ENCODE results near the gene SEC14L1.

SEC14L1 gene

GRCh38 chr17:77160091-77160874 is 19.5 kb downstream of the SEC14L1 start:
- DNase-seq (ENCODE audit: insufficient read length, low spot score): no peak

GRCh38 chr17:77160875-77161530 is 20.2 kb downstream of the SEC14L1 start:
- FAIRE-seq (no peak), DNase-seq (ENCODE audit: insufficient read length, low spot score) (no peak)

More at GRCh38 chr17:77160091-77160874, 19.5 kb downstream of the SEC14L1 start:
- FAIRE-seq: no peak

GRCh38 chr17:77161953-77162352 is 21.2 kb downstream of the SEC14L1 start:
- DNase-seq (ENCODE audit: insufficient read length, low spot score): no peak
- no peak for FAIRE-seq

- DNase-seq (ENCODE audit: insufficient read length, low spot score): no peak
- no peak for FAIRE-seq
Measured at GRCh38 chr17:77163001-77163400, 22.2 kb downstream of the SEC14L1 start.

GRCh38 chr17:77163511-77164280 is 22.9 kb downstream of the SEC14L1 start:
- no peak for DNase-seq (ENCODE audit: insufficient read length, low spot score)
- FAIRE-seq: no peak

- FAIRE-seq (no peak), DNase-seq (ENCODE audit: insufficient read length, low spot score) (no peak)
Measured at GRCh38 chr17:77164483-77165091, 23.8 kb downstream of the SEC14L1 start.

DNA sequence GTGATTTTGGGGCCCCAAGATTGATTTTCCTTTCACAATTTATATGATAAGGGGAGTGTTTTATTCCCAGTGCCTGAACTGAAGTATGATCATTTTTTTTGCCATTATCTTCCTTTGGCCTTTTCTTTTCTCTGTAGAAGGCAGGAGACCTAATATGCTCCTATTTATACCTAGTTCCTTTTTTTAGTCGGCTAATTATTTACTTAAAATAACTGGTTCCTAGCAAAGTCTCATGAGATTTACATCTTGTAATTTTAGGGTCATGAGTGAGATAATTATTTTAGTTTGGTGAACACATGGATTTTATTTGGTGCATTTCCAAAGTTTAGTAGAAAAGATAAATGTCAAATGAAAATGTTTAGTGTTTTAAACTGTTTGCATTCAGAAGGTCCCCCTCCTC is 24.8 kb downstream of the SEC14L1 start:
- no peak for FAIRE-seq
- no peak for DNase-seq (ENCODE audit: insufficient read length, low spot score)

DNA sequence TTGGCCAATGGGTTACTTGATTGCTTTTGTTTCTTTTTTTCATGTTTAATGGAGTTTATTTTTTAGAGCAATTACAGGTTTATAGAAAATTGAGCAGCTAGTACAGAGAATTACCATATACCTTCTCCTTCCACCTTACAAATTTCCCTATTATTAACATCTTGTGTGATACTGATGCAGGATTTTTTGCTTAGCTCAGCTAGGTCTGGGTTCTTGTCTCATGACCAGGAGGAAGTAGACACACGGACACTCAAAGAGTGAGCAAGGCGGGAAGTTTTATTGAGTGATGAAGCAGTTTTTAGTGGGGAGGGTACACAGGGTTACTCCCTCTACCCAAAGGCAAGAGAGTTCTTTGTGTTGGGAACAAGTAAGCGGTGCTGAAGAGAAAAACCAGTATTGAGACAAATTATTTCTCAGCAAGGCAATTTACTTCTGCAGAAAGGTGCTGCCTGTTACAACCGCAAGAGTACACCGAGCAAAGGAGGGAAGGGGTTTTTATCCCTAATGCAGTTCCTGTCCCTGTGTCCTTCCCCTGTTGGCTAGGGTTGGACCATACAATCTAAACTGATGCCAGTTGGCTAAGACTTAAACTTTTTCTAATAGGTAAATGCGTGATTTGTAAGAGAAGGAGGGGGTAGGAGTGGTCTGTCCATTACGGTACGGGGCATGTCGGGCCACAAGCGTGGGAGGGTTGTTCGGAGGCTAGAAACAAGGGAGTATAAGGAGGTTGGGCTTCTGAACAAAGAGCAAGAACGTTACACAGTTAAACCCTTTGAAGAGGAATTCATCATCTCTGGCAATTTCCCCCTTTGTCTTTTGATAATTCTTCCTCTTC is 26.9 kb downstream of the SEC14L1 start:
- DNase-seq (ENCODE audit: insufficient read length, low spot score): no peak
- no peak for FAIRE-seq

- DNase-seq (ENCODE audit: insufficient read length, low spot score): no peak
- no peak for FAIRE-seq
Measured at GRCh38 chr17:77173104-77173503, 32.3 kb downstream of the SEC14L1 start.

- DNase-seq (ENCODE audit: insufficient read length, low spot score): no peak
Measured at GRCh38 chr17:77174928-77175661, 34.3 kb downstream of the SEC14L1 start.

DNA sequence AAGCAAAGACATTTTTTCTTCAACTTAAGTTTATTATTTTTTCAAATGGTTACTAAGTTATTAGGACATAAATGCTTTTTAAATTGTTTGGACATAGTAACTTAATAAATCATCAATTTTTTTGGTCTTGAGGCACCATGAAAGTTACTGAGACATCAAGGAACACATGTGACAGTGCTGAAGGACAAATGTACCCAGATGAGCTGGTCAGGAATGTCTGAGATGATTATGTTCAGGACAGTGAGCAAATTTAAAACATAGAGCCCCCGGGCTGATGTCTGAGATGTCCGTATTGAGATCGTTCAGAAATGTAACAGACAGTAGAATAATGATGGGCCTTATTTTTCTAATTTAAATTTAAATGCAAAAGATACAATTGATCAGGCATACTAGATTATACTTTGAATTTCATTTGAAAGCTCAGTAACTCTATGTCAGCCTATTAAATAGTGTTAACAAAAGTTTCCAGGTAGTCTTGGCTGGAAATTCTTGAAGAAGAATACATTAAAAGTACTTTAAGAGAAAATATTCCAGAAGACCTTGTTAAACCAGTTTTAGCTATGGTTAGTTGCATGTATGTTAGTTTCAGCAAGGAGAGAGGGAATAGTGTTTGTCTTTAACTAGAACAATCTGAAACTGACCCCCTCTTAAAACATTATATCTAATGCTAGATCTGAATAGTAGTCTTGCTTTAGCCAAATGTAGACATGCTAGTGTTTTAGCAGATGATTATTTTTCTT is 36.4 kb downstream of the SEC14L1 start:
- FAIRE-seq (no peak), DNase-seq (ENCODE audit: insufficient read length, low spot score) (no peak)

More at GRCh38 chr17:77174928-77175661, 34.3 kb downstream of the SEC14L1 start:
- FAIRE-seq: no peak

GRCh38 chr17:77178050-77178449 is 37.3 kb downstream of the SEC14L1 start:
- FAIRE-seq (no peak), DNase-seq (ENCODE audit: insufficient read length, low spot score) (no peak)

GRCh38 chr17:77178563-77178962 is 37.8 kb downstream of the SEC14L1 start:
- DNase-seq (ENCODE audit: insufficient read length, low spot score): no peak
- FAIRE-seq: no peak

DNA sequence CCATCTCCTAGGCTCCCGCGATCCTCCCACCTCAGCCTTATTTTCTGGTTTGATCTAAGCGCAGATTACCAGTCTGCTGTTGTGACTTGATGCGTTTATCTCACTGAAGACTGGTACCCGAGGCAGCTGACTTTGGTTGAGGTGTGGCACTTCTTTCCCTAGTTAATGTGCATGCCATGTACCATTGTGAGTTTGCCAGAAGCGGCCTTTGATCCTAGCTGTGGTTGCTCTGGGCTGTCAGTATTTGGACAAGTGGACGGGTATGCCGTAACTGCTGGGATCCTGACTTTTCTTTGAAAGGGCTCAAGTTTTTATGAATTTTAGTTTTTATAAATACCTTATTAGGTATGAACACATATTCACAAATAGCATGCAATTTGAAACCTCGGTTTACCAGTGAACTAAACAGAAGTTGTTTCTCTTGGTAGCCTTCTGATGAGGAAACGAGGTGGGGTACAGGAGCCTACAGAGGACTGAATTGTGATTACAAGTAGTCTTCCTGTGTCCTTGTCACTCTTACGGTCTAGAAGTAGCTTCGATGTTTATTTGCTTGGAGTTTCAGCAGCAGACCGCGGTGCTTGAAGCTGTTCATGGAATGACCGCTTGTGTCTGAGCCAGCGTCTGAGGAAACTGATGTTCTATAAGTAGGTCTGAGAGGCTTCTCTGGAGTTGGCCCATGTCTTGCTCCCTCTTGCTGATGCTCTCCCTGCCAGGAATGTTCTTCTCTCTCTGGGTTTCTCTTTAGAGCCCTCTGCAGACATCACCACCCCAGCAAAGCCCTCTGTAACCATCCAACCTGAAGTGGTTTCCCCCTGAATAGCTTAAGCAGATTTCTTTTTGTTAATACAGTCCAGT is 40.0 kb downstream of the SEC14L1 start:
- DNase-seq (ENCODE audit: insufficient read length, low spot score) (no peak), FAIRE-seq (no peak)

- DNase-seq (ENCODE audit: insufficient read length, low spot score) (no peak), FAIRE-seq (no peak)
Measured at GRCh38 chr17:77182205-77183172, 41.7 kb downstream of the SEC14L1 start.

- FAIRE-seq: no peak
- no peak for DNase-seq (ENCODE audit: insufficient read length, low spot score)
Measured at GRCh38 chr17:77184474-77184873, 43.7 kb downstream of the SEC14L1 start.

DNA sequence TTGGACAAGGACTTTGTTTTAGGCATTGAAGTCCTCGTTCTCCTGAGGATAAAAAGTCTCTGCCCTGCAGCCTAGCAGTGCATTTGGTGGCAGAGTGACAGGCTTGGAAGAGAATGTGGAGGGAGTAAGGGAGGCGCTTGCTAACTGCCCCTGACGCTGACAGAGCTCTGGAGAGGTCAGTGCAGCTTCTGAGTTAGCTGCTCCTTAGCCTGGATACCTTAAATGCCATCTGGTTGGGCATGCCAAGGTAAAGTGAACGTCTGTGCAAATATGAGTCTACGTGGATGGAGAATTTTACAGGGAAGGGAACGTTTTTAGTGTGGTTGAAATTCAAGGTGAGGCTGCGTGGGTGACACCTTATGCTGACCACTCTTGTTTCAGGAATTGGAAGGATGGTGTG is 44.4 kb downstream of the SEC14L1 start:
- FAIRE-seq (no peak), DNase-seq (ENCODE audit: insufficient read length, low spot score) (no peak)
